ENCODE measurements around the gene GMDS.

DNA sequence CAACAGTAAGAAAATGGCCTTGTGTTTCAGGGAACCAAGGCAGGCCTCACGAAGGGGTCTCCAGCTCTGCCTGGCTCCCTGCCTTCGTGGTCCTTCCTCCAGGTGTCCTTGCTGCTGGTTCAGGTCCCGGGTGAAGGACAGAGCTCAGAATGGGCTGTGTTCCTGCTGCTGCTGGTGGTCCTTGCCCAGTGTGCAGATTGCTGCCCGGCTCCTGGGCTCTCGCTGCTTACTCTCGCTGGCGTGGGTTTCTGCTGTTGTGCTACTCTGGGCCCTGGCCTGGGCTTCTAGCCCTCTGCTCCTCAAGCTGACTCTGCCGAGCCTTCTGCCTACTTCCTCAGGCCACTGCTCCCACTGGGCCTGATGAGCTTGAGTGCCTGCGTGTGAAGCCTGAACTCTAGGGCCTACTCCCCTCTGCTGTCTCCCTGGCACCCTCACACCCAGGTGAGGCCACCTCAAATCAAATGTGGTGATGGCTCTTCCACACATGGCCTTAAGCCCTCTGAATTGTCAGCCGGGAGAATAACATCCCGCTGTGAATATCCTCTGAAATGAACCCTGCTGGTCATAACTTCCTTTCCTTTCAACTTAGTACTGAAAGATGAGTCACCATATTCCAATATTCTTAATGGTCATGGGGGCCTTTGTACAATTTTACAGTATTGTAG is 464.1 kb downstream of the GMDS start:
- TF ChIP-seq, protein P1, sequence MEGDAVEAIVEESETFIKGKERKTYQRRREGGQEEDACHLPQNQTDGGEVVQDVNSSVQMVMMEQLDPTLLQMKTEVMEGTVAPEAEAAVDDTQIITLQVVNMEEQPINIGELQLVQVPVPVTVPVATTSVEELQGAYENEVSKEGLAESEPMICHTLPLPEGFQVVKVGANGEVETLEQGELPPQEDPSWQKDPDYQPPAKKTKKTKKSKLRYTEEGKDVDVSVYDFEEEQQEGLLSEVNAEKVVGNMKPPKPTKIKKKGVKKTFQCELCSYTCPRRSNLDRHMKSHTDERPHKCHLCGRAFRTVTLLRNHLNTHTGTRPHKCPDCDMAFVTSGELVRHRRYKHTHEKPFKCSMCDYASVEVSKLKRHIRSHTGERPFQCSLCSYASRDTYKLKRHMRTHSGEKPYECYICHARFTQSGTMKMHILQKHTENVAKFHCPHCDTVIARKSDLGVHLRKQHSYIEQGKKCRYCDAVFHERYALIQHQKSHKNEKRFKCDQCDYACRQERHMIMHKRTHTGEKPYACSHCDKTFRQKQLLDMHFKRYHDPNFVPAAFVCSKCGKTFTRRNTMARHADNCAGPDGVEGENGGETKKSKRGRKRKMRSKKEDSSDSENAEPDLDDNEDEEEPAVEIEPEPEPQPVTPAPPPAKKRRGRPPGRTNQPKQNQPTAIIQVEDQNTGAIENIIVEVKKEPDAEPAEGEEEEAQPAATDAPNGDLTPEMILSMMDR (IDR thresholded peaks at IDR 0.05; ENCODE audit: borderline replicate concordance, extremely low read depth, low read length, poor library complexity, severe bottlenecking) = no peak
- TF ChIP-seq EZH2 (IDR thresholded peaks at IDR 0.05; ENCODE audit: borderline replicate concordance, low read depth, low read length, severe bottlenecking) = no peak

All from DND-41 (cell line).